GM19099 (cell line): ENCODE results near the gene FMN1.

Source experiments
- POLR2A ChIP-seq: IDR thresholded peaks from 3 replicates; pipeline ENCODE4 v1.6.1; 2011; ENCODE audit warnings: low read depth; ENCODE audit not compliant: insufficient read length; ENCODE audit errors: extremely low read depth

The FMN1 gene

DNA sequence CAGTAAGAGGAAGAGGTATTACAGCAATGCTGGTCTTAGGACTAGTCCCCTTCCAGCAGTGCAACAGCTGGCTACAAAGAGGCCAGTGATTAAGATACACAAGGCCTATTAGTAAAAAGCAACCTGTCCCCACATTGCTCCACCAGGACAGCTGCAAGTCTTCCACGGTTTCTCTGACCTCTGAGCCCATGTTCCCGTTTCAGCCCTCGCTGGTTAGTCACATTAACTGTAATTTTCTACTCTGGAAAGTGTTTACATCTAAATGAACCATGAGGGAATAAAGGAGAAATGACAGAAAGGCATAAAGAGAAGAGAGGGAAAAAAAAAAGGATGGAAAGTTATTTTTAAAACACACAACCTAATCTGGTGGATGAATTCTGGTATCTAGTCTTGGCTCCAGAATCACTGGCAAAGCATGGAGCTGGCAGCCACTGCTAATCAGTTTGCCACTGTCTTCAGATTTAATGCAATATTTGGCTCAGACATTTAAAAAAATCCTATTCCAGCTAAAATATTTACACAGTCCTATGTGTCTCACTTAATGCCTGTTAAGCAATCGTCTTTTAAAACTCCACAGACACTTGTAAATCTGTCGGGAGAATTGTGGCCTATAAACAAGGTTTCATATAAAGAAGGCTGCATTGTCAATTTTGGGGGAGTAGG is 321.8 kb downstream of the FMN1 start:
- TF ChIP-seq POLR2A = no peak

DNA sequence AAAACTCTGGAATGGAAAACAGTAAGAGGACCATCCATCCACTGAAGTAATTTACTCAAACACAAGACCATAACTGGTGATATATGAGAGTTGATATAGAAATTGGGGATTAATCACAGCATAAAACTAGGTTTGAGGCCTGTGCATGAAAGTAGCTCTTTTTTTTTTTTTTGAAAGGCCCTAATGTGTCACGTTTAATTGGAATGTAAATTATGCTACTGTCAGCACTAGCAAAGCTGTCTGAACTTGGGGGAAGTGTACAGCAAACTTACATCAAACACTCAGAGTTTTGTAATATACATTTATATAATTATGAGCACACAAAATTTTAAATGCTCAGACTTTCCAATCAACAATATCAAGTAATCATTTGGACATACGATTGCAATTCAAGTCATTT is 322.6 kb downstream of the FMN1 start:
- TF ChIP-seq POLR2A = no peak

DNA sequence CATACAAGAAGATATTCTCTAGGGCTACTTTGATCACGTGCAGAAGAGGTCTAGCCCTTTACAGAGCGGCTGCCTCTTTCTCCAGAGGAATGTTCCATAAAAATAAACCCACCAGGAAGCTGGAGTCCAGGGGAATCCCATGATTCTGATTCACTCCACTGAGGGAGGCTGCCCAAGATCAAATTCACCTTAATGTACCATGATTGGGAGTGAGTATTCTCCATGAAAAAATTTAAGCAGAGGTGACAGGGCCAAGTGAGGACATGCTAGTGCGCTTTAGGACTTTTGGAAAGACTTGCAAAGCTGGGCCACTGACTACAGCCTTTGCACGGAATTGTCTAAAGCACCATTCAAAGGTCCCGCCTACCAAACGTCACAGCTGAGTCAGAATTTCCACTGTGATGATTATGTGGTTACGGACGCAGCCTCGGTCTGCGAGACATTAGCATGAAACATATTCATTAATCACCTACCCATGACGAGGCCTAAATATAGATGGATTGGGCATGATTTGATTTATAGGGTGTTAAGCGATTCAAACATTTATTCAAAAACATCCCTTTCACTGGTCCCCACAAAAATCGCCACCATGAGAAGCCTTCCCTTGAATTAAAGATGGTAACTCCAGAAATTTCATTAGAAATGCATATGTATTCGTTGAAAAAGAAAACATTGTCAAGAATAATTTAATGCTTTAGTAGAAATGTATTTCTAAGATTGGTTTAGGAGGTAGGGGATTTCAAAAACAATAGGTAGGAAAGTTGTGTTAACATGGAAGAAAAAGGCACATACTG is 324.1 kb downstream of the FMN1 start:
- no peak for TF ChIP-seq POLR2A

DNA sequence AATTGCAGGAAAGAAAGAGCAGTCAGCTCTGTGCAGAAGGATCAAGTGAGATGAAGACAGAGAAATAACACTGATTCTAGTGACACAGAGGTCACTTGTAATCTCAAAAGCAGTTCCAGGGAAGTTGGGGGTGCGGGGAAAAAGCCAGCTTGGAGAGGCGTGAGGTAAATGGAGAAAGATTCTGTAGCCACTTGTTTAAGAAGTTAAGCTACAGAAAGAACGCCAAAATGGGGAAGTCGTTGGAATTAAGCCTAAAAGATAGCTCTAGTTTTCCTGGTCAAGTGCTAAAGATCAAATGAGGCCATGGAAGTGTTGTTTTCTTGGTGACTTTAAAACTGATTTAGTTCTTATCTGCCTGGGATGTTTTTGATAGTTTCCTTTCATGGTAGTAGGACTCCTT is 324.7 kb downstream of the FMN1 start:
- no peak for TF ChIP-seq POLR2A

DNA sequence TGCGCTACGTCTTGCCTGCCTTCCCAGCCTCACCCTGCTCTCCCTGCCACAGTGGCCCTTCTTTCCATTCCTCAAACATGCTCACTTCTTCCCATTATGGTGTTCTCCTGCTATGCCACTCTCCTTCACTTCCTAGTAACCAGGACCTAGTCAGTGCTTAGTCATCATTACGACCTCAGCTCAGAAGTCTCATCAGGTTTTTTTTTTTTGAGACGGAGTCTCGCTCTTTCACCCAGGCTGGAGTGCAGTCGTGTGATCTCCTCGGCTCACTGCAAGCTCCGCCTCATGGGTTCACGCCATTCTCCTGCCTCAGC is 327.2 kb downstream of the FMN1 start:
- TF ChIP-seq POLR2A = no peak

DNA sequence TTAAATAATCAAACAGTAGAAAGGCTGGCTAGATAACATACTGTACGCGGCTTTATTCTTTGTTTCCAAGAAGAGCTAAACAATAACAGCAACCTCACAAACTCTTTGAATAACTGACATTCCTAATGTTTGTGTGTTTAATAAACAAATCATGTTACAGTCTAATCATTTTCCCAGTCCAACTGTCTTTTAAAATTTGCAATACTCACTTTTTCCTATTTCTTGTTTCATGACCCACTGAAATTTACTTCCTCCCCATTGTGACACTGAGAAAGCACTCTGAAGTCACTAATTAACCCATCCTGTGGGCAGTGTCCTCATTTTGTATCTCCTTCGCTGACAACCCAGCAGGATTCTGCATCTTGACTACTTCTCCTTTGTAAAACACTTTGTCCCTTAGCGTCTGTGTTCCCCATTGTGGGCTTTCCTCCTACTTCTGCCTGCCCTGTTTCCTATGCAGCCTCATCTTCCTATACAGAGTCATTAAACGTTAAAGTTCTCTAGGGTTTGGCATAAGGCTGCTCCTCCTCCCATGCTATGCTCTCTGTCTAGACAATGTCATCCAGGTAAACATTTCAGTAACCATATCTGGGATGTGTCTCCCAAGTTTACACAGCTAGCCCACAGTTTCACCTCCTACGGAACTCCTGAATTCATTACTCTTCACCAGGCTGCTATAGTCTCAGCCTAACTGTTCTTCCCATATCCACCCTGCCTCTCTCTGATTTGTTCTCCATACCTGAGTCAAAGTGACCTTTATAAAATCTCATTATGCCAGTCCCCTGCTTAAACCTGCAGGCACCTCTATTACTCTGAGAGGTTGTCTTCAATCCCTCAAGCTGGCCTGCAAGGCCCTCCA is 327.8 kb downstream of the FMN1 start:
- TF ChIP-seq POLR2A = no peak

DNA sequence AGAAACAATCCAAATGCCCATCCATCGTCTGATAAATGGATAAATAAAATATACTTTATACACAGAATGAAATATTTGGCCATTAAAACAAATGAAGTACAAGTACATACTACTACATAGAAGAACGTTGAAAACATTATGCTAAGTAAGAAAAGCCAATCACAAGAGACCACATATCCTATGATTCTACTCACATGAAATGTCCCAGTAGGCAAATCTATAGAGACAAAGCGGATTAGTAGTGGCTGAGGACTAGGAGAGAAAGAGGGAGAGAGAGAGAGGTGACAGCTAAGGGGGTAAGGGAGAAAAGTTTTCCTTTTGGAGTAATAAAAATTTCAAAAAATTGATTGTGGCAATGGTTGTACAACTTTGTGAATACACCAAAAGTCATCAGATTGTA is 329.7 kb downstream of the FMN1 start:
- no peak for TF ChIP-seq POLR2A

DNA sequence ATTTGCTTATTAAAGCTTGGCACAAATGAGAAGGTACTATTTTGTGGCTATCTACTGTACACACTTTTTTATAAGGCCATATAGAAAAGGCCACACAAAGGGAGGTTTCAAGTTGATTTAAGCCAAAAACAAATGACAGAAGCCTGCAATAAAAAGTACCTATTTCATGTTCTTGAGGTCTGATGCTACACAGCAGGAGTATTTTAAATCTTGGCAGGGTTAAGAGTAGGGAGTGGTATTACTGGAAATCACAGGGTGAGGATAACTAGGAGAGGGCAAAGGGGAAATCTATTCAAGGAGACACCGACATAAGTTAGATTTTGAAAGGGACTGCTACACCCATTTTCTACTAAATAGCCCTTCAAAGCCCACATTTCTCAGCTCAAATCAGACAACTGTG is 330.5 kb downstream of the FMN1 start:
- TF ChIP-seq POLR2A = no peak

DNA sequence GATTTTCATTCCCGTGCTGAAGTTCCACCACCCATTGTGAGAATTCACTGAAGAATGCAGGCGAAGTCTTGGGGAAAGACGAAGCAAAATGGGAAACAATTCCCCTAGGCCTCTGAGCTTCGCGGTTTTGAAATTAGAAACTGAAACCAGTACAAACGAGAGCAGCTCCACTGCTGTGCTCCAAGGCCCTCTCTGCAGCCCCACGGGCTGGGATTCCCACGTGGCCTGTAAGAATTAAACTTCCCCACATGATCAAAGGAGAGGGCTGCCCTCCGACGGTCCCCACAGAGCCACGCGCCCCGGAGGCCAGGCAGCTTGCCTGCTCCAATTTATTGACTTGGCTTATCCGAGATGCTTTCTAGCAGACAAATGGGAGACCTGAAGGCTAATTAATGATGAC is 332.8 kb downstream of the FMN1 start:
- no peak for TF ChIP-seq POLR2A

DNA sequence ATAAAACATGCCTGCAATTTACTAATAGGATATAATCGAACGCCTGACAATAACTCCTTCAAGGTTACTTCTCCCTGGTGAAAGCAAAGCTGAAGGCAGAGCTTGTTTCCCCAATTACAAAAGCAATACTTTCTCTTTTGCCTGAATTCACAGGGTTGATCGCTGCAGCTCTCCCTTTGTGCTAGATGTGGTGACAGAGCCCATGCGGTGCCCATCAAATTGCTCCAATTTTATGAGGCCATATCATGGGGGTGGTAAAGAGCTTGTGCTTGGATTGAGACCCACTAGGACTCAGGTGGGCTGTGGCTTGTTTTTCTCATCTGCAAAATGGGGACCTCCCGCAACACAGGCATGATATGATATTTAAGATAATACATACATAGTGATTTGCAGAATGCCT is 333.3 kb downstream of the FMN1 start:
- TF ChIP-seq POLR2A = no peak

DNA sequence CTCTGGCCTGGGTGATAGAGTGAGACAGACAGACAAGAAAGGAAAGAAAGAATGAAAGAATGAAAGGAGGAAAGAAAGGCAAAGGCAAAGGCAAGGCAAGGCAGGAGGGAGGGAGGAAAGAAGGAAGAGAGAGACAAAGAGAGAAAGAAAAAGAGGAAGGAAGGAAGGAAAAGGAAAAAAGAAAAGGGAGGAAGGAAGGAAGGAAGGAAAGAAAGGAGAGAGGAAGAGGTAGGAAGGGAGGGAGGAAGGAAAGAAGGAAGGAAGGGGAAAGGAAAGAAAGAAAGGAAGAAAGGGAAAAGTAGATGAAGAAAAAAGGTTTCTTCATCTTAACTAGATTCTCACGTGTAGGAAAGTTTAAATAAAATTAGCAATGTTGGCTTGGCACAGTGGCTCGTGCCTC is 334.5 kb downstream of the FMN1 start:
- TF ChIP-seq POLR2A = no peak

DNA sequence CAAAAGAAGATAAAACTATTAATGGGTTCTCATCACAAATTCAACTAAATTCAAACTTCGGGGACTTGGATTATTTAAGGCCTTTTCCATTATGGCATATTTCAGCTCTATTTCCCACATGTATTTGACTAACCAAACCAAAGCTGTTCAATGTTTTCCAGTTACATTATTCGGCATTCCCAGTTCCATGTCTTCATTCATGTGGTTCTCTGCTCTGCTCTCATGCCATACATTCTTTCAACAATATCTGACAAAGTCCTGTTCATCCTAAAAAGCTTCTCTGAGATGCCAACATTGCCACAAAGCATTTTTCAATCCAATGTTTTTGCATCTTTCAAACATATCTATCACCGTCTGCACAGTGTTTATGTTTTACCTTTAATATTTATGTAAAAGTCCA is 335.3 kb downstream of the FMN1 start:
- TF ChIP-seq POLR2A = no peak

DNA sequence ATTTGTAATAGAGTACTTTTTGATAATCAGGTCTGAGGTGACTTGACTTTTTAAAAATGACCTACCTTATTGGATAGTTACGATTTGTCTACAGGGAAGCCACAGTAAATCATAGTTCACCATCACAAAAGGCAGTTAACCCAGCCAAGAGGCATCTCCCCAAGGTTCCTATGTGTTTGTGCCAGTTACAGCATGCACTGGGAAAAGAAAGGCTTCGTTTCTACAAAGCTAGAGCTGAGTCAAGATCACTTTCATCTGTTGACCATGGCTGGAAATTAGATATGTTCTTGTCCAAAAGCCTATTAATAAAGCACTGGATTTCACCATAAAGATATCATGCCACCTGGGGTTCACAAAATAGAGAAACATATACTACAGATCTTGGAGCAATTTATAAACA is 336.8 kb downstream of the FMN1 start:
- TF ChIP-seq POLR2A = no peak

DNA sequence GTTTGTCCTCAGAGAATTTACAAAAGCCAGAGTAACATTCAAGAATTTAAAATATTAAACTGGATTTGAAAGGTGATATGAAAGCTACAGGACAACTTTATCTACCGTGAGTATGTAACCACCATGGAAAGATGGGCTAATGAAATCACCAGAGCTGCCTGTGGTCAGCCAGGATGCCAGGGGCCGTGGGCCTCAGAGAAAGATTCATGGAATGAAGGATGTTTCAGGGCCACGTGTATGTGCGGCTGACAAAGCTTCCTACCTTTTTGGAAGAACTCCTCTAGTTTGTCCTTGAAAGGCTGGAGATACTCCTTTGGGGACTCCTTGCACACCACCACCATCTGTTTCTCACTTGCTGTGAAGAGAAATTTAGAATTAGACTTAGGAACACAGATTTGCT is 337.8 kb downstream of the FMN1 start:
- no peak for TF ChIP-seq POLR2A

DNA sequence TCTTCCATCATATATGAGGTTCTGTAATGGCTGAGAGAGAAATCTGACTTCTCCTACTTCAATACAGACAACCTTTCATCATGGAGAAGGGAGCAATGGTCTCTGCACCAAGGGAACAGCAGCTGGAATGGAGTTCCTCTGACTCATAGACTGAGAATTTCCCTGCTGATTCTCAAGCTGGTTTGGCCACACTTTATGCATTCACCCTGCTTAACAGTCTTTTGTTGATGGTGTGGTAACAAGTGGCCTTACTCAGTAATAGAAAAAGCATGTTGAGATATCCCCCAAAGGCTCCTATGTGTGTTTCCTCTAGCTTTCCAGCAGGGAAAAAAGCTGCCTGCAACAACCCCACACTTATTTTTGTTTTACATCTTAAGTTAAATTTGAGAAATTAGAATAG is 338.6 kb downstream of the FMN1 start:
- TF ChIP-seq POLR2A = no peak

DNA sequence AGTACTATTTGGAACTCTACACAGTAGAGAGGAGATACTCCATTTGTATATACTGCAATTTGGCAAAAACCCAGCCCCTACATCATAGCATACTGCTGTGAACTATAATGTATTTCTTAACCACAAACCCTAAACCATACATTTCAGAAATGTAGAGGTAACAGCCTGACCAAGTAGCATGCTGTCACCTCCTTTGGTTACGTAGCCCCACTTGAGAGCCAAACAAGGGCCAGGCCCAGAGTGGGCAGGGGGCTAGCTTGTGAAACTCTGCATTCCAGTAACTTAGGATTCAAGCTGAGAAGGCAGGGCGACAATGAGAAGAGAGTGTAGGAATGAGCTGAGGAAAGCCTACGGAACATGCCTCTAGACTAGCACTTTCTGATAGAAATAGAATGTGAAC is 340.9 kb downstream of the FMN1 start:
- TF ChIP-seq POLR2A = no peak
